Astrocyte of the cerebellum (primary cell): ENCODE data around the gene RIMOC1.
A peak's percentile ranks its signal among the peaks of the same experiment; 100 is the strongest.

Source experiments
- DNase-seq: peaks from one replicate; pipeline ENCODE4 v3.0.0-alpha.2; 2011; ENCODE audit warnings: low read depth
- H3K4me3 ChIP-seq: 2 replicates; pipeline ENCODE4 v1.5.1; 2011; ENCODE audit warnings: mild to moderate bottlenecking, low read depth, low read length, moderate library complexity
- CTCF ChIP-seq: IDR thresholded peaks from 2 replicates; pipeline ENCODE4 v1.5.1; 2012; ENCODE audit warnings: low read length, low read depth, moderate library complexity, mild to moderate bottlenecking; ENCODE audit errors: missing control alignments
- in situ Hi-C: cut with HindIII; loops from 2 replicates; pipeline ENCODE4 v1.10.0; 2017; ENCODE audit warnings: low sequenced_read_pairs

Gene RIMOC1

GRCh38 chr5:41906151-41906550 is 2.0 kb downstream of the RIMOC1 start:
- no peak for DNase-seq
- no peak for TF ChIP-seq CTCF
- in situ Hi-C loops: no loop called here
- H3K4me3 ChIP-seq: no peak overlapping the region

GRCh38 chr5:41908374-41909079 is 4.4 kb downstream of the RIMOC1 start:
- in situ Hi-C loops: no loop called here

GRCh38 chr5:41918105-41918504 is 14.0 kb downstream of the RIMOC1 start:
- DNase-seq: no peak
- H3K4me3 ChIP-seq: no peak overlapping the region
- no peak for TF ChIP-seq CTCF
- in situ Hi-C loops: no loop called here

More at GRCh38 chr5:41908374-41909079, 4.4 kb downstream of the RIMOC1 start:
- DNase-seq: peak; percentile 22
- H3K4me3 ChIP-seq: no peak overlapping the region
- TF ChIP-seq CTCF: no peak

GRCh38 chr5:41921166-41921565 is 17.0 kb downstream of the RIMOC1 start:
- in situ Hi-C loops: no loop called here

DNA sequence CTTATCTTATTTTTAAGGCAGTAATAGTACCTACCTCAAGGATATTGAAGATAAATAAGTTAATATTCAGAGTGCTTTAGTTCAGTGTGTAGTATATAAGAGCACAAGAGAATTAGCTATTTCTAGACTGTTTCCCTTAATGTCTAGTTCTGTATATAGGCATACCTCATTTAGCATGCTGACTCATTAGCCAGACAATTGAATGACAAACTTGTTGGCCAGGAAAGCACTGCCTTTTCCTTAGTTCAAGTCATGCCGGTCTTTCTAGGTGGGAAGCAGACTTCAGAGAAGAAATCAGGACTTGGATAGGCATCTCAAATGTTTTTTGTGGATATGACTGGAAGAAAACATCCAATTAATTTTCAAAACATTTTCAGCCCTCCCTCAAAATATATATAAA is 17.7 kb downstream of the RIMOC1 start:
- TF ChIP-seq CTCF: no peak
- peak; percentile 28 for DNase-seq
- H3K4me3 ChIP-seq: no peak overlapping the region
- in situ Hi-C loops: no loop called here

More at GRCh38 chr5:41921166-41921565, 17.0 kb downstream of the RIMOC1 start:
- no peak for TF ChIP-seq CTCF
- DNase-seq: peak; percentile 55
- H3K4me3 ChIP-seq: no peak overlapping the region

DNA sequence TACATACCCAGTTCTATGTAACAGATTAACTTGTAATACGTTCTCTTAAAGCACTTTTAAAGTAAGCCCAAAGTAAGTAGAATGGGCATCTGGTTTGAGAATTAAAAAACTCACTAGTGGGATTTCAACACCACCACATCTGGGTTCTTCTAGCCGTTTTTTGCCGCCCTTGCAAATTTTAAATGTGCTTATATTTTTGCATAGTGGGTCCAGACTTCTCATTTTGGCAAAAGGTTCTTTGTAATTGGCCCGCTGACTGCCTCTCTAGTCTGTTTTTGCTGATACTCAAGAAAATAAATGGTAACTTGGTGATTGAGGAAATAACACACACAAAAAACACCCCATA is 20.4 kb downstream of the RIMOC1 start:
- in situ Hi-C loops: no loop called here
- H3K4me3 ChIP-seq: peak overlapping the region; percentile 63
- no peak for DNase-seq
- no peak for TF ChIP-seq CTCF
